GM12875 (cell line): ENCODE data around the gene UNC5B.

Experiments used
- H3K4me3 ChIP-seq: one replicate; pipeline ENCODE4 v1.5.1; 2011; ENCODE audit warnings: low read depth, low read length, control low read depth
- TF ChIP-seq, protein P1 (sequence below): IDR thresholded peaks from 2 replicates; pipeline ENCODE4 v1.5.1; 2011; ENCODE audit warnings: low read depth, mild to moderate bottlenecking, control low read depth, inconsistent platforms, low read length, moderate library complexity, borderline replicate concordance; ENCODE audit not compliant: insufficient read depth

UNC5B gene

DNA sequence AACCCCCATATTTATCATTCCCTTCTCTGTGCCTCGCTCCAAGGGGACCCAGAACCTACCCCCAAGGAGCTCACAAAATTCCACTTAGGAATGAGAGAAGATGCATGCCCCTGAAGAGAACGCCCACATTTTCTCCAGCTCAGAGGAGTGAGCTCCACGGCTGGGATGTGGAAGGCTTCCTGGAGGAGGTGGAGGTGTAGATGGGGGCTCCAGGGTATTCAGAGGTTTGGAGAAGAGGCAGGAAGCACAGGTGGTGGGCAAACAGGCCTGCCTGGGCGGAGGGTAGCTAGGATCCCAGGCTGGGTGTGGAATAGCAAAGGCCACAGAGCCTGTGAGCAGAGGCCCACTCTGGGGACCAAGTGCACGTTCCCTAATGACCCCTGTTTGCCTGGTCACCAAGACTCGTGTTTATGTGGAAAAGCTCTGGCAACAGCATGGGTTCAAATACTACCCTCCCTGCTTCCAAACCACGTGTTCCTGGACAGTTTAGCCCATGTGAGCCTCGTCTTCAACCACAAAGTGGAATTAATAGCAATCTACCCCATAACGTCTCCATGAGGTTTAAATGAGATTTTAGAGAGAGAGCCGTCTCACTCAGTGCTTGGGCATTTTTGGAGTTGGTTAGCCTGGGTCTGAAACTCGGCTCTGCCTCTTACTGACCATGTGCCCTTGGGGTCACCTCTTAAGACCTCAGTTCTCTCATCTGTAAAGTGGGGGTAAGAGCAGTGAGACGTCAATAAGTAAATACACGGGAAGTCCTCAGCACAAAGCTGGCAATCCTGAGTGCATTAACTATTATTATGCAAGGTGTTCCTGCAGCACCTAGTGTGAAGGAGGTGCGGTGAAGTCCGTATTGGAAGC is 24.7 kb downstream of the UNC5B start:
- H3K4me3 ChIP-seq: no peak overlapping the region
- TF ChIP-seq, protein P1, sequence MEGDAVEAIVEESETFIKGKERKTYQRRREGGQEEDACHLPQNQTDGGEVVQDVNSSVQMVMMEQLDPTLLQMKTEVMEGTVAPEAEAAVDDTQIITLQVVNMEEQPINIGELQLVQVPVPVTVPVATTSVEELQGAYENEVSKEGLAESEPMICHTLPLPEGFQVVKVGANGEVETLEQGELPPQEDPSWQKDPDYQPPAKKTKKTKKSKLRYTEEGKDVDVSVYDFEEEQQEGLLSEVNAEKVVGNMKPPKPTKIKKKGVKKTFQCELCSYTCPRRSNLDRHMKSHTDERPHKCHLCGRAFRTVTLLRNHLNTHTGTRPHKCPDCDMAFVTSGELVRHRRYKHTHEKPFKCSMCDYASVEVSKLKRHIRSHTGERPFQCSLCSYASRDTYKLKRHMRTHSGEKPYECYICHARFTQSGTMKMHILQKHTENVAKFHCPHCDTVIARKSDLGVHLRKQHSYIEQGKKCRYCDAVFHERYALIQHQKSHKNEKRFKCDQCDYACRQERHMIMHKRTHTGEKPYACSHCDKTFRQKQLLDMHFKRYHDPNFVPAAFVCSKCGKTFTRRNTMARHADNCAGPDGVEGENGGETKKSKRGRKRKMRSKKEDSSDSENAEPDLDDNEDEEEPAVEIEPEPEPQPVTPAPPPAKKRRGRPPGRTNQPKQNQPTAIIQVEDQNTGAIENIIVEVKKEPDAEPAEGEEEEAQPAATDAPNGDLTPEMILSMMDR: no peak

- TF ChIP-seq, protein P1: no peak
- H3K4me3 ChIP-seq: no peak overlapping the region
Observed at GRCh38 chr10:71237843-71238623, 25.7 kb downstream of the UNC5B start.

DNA sequence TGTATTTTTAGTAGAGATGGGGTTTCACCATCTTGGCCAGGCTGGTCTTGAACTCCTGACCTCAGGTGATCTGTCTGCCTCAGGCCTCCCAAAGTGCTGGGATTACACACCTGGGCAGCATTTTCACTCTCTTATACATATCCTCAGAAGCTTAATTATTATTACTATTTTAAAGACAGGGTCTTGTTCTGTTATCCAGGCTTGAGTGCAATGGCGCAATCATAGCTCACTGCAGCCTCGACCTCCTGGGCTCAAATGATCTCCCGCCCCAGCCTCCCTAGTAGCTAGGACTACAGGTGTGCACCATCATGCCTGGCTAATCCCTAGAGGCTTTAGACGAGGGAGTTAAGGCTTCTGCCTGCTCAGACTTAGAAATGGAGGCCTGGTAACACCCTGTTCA is 26.3 kb downstream of the UNC5B start:
- H3K4me3 ChIP-seq: no peak overlapping the region
- TF ChIP-seq, protein P1: no peak

DNA sequence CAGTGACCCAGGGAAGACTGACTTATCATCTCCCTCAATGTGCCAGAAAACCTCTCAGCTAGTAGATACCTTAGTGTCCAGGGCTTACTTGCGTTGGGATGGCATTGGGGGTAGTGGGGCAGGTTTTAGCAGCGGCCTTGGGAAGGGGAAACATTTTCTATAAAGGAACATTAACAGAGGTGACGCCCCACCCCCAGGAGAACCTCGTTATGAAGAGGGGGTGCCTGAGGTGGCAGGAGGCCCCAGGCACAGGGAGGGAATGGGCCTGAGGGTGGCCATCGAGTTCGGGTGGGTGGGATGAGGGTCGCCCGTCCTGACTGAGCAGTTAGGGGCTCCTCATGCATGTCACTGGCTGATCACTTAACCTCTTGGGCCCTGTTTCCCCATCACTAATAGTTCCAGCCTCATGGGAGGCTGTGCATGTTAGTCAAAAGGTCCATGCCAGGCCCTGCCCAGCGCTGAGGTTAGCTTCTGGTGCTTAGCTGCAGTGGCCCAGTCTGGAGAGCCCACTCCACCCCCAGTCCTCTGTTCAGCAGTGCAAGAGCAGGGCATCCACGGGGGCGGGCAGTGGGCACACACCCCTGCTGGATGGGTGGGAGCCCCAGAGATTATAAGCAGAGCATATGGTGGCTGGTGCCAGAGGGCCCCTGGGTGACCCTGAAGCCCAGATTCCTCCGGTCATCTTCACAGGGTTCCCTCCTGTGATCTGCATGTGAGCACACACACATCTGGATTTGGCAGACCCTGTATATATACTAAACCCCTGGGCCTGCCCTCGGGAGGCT is 27.0 kb downstream of the UNC5B start:
- H3K4me3 ChIP-seq: no peak overlapping the region
- TF ChIP-seq, protein P1: no peak

- no peak overlapping the region for H3K4me3 ChIP-seq
- TF ChIP-seq, protein P1: no peak
Observed at GRCh38 chr10:71239946-71240795, 27.8 kb downstream of the UNC5B start.

DNA sequence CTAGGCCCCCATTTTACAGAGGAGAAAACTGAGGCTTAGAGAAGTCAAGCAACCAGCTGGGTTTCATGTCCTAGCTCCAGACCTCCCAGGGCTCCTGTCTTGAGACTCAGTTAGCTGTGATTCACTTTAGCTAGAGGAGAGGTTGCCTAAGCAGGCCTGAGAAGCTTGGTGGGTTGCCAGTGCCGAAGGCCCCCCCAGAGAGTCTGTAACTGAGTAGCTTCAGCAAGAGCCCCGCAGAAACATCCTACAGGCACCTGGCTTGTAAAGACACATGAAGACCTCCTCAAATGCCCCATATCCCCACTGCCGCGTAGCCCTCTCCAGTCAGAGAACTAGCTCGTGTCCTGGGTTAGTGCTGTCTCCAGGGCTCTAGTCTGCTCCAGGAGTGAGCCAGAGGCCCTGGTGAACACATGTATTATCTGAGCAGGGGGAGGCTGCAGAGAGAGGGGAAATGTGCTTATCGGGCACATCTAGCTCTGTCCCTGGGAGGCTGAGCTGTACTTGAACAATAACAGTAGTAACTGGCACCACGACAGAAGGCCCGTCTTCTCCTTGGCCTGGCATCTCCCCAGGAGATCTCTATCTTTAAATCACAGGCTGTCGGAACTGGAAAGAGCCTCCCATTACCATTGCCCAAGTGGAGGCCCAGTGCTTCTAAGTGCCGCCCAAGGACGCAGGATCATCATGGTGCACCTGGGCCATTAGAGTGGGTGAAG is 28.9 kb downstream of the UNC5B start:
- no peak overlapping the region for H3K4me3 ChIP-seq
- TF ChIP-seq, protein P1: no peak
